Nephron progenitor cell (in vitro differentiated cells): ENCODE measurements around the gene DYRK1A.

Source experiments
- DNase-seq: peaks from one replicate; pipeline ENCODE4 v3.0.0; 2021
- H3K27ac Mint-ChIP-seq: 2 replicates; pipeline ENCODE4 v1.8.0; 2021; ENCODE audit warnings: mild to moderate bottlenecking, moderate library complexity, mixed read lengths
- H3K27me3 Mint-ChIP-seq: 2 replicates; pipeline ENCODE4 v1.8.0; 2021; ENCODE audit warnings: mild to moderate bottlenecking, low read depth, mixed read lengths; ENCODE audit not compliant: poor library complexity
- H3K36me3 Mint-ChIP-seq: 2 replicates; pipeline ENCODE4 v1.8.0; 2021; ENCODE audit warnings: low read depth, mixed read lengths
- H3K4me1 Mint-ChIP-seq: 2 replicates; pipeline ENCODE4 v1.8.0; 2021; ENCODE audit warnings: mixed read lengths
- H3K4me3 Mint-ChIP-seq: 2 replicates; pipeline ENCODE4 v1.8.0; 2021; ENCODE audit warnings: mild to moderate bottlenecking, moderate library complexity, mixed read lengths
- H3K9me3 Mint-ChIP-seq: 2 replicates; pipeline ENCODE4 v1.8.0; 2021; ENCODE audit warnings: mild to moderate bottlenecking, moderate library complexity, mixed read lengths
- CTCF ChIP-seq: fragments of 200-600 bp; sonication (generic); IDR thresholded peaks from 2 replicates; pipeline ENCODE4 v1.5.0; 2021; ENCODE audit warnings: antibody characterized with exemption

DYRK1A gene

GRCh38 chr21:37416914-37417313 lies 50.3 kb downstream of the DYRK1A start:
- Mint-ChIP-seq H3K27me3 (no peaks in the 10 kb centered on the region), H3K4me1 (peaks cover 33% of the 10 kb centered on the region), H3K36me3 (peaks cover 21% of the 10 kb centered on the region), H3K27ac (no peak overlapping the region), H3K4me3 (no peak overlapping the region), H3K9me3 (no peaks in the 10 kb centered on the region)
- no peak for DNase-seq
- no peak for TF ChIP-seq CTCF

- Mint-ChIP-seq H3K36me3 (peaks cover 41% of the 10 kb centered on the region), H3K27me3 (no peaks in the 10 kb centered on the region), H3K4me3 (no peak overlapping the region), H3K9me3 (no peaks in the 10 kb centered on the region), H3K4me1 (peaks cover 31% of the 10 kb centered on the region), H3K27ac (peak overlapping the region; percentile 38)
- DNase-seq: no peak
- TF ChIP-seq CTCF: no peak
Measured at GRCh38 chr21:37419228-37419906, 52.8 kb downstream of the DYRK1A start.

GRCh38 chr21:37421306-37421705 lies 54.7 kb downstream of the DYRK1A start:
- Mint-ChIP-seq H3K9me3 (peaks cover 9% of the 10 kb centered on the region), H3K4me3 (no peak overlapping the region), H3K36me3 (peaks cover 59% of the 10 kb centered on the region), H3K4me1 (peaks cover 16% of the 10 kb centered on the region), H3K27me3 (peaks cover 2% of the 10 kb centered on the region), H3K27ac (no peak overlapping the region)
- no peak for TF ChIP-seq CTCF
- no peak for DNase-seq

- Mint-ChIP-seq H3K36me3 (peaks cover 70% of the 10 kb centered on the region), H3K9me3 (peaks cover 15% of the 10 kb centered on the region)
Measured at GRCh38 chr21:37422382-37422781, 55.8 kb downstream of the DYRK1A start.

GRCh38 chr21:37423103-37423502 lies 56.5 kb downstream of the DYRK1A start:
- DNase-seq: no peak
- H3K27me3 Mint-ChIP-seq: peaks cover 2% of the 10 kb centered on the region
- no peak overlapping the region for H3K4me3 Mint-ChIP-seq
- H3K9me3 Mint-ChIP-seq: peaks cover 19% of the 10 kb centered on the region
- H3K4me1 Mint-ChIP-seq: peaks cover 13% of the 10 kb centered on the region
- H3K27ac Mint-ChIP-seq: no peak overlapping the region
- peaks cover 71% of the 10 kb centered on the region for H3K36me3 Mint-ChIP-seq
- no peak for TF ChIP-seq CTCF

More at GRCh38 chr21:37422382-37422781, 55.8 kb downstream of the DYRK1A start:
- Mint-ChIP-seq H3K27me3 (peaks cover 2% of the 10 kb centered on the region), H3K4me3 (no peak overlapping the region), H3K4me1 (peaks cover 13% of the 10 kb centered on the region), H3K27ac (peak overlapping the region; percentile 67)
- no peak for TF ChIP-seq CTCF
- DNase-seq: no peak

- Mint-ChIP-seq H3K36me3 (peaks cover 83% of the 10 kb centered on the region), H3K27ac (no peak overlapping the region), H3K9me3 (peaks cover 21% of the 10 kb centered on the region), H3K4me3 (no peak overlapping the region), H3K4me1 (peaks cover 17% of the 10 kb centered on the region), H3K27me3 (peaks cover 2% of the 10 kb centered on the region)
- DNase-seq: no peak
- TF ChIP-seq CTCF: no peak
Measured at GRCh38 chr21:37424396-37424795, 57.8 kb downstream of the DYRK1A start.
